Embryonic facial prominence (tissue), 1 donor: ENCODE results near the gene ABCC4.

ENCODE experiments used
- DNase-seq: peaks from one replicate; pipeline ENCODE4 v3.0.0-alpha.2; 2016; ENCODE audit errors: extremely low spot score

The ABCC4 gene

GRCh38 chr13:94997126-94997525 lies 304.1 kb downstream of the ABCC4 start:
- DNase-seq: no peak

- no peak for DNase-seq
Measured at GRCh38 chr13:94996445-94996844, 304.8 kb downstream of the ABCC4 start.

GRCh38 chr13:94994506-94994905 lies 306.7 kb downstream of the ABCC4 start:
- DNase-seq: no peak

- DNase-seq: no peak
Measured at GRCh38 chr13:94993616-94994015, 307.6 kb downstream of the ABCC4 start.

GRCh38 chr13:94992036-94992960 lies 309.0 kb downstream of the ABCC4 start:
- no peak for DNase-seq

- DNase-seq: no peak
Measured at GRCh38 chr13:94988654-94989053, 312.6 kb downstream of the ABCC4 start.

- no peak for DNase-seq
Measured at GRCh38 chr13:94987869-94988268, 313.4 kb downstream of the ABCC4 start.

- DNase-seq: no peak
Measured at GRCh38 chr13:94987081-94987480, 314.2 kb downstream of the ABCC4 start.

GRCh38 chr13:94984958-94985357 lies 316.3 kb downstream of the ABCC4 start:
- DNase-seq: no peak

- DNase-seq: no peak
Measured at GRCh38 chr13:94978516-94978915, 322.7 kb downstream of the ABCC4 start.

- DNase-seq: no peak
Measured at GRCh38 chr13:94974015-94974951, 327.0 kb downstream of the ABCC4 start.

- DNase-seq: no peak
Measured at GRCh38 chr13:94972262-94972661, 329.0 kb downstream of the ABCC4 start.
